ENCODE data around the gene POLR3H.
"Not testable (repeated sequence)": the region's sequence is repeated elsewhere in the genome, so short reads cannot be mapped to it uniquely, and the experiment has no call there.

The POLR3H gene

GRCh38 chr22:41564563-41564962, 20.3 kb upstream of the POLR3H start:
- DNase-seq (ENCODE audit: low spot score), result no peak

GRCh38 chr22:41563051-41563711, 18.9 kb upstream of the POLR3H start:
- no peak for DNase-seq (ENCODE audit: low spot score)

- DNase-seq (ENCODE audit: low spot score), result no peak
Measured at GRCh38 chr22:41562461-41562860, 18.2 kb upstream of the POLR3H start.

GRCh38 chr22:41561788-41562187, 17.5 kb upstream of the POLR3H start:
- DNase-seq (ENCODE audit: low spot score), result no peak

GRCh38 chr22:41561335-41561734, 17.1 kb upstream of the POLR3H start:
- DNase-seq (ENCODE audit: low spot score), result no peak

GRCh38 chr22:41560095-41560471, 15.8 kb upstream of the POLR3H start:
- no peak for DNase-seq (ENCODE audit: low spot score)

GRCh38 chr22:41558241-41558630, 14.0 kb upstream of the POLR3H start:
- not testable (repeated sequence) for DNase-seq (ENCODE audit: low spot score)

GRCh38 chr22:41557401-41558240, 13.4 kb upstream of the POLR3H start:
- DNase-seq (ENCODE audit: low spot score), result no peak

GRCh38 chr22:41556561-41556960, 12.3 kb upstream of the POLR3H start:
- no peak for DNase-seq (ENCODE audit: low spot score)

GRCh38 chr22:41555325-41555982, 11.2 kb upstream of the POLR3H start:
- DNase-seq (ENCODE audit: low spot score), result no peak

- no peak for DNase-seq (ENCODE audit: low spot score)
Measured at GRCh38 chr22:41551877-41552582, 7.8 kb upstream of the POLR3H start.

- no peak for DNase-seq (ENCODE audit: low spot score)
Measured at GRCh38 chr22:41550952-41551491, 6.8 kb upstream of the POLR3H start.

GRCh38 chr22:41548830-41549211, 4.6 kb upstream of the POLR3H start:
- DNase-seq (ENCODE audit: low spot score), result no peak

- no peak for DNase-seq (ENCODE audit: low spot score)
Measured at GRCh38 chr22:41544671-41545476, 604 bp upstream of the POLR3H start.

- no peak for DNase-seq (ENCODE audit: low spot score)
Measured at GRCh38 chr22:41542224-41542623, 2.0 kb downstream of the POLR3H start.

- DNase-seq (ENCODE audit: low spot score), result no peak
Measured at GRCh38 chr22:41541484-41541883, 2.8 kb downstream of the POLR3H start.

- no peak for DNase-seq (ENCODE audit: low spot score)
Measured at GRCh38 chr22:41540365-41540764, 3.9 kb downstream of the POLR3H start.

- DNase-seq (ENCODE audit: low spot score), result no peak
Measured at GRCh38 chr22:41540006-41540315, 4.3 kb downstream of the POLR3H start.

- DNase-seq (ENCODE audit: low spot score), result no peak
Measured at GRCh38 chr22:41539146-41540005, 4.9 kb downstream of the POLR3H start.

- DNase-seq (ENCODE audit: low spot score), result no peak
Measured at GRCh38 chr22:41538583-41538982, 5.7 kb downstream of the POLR3H start.

GRCh38 chr22:41537203-41537602, 7.1 kb downstream of the POLR3H start:
- no peak for DNase-seq (ENCODE audit: low spot score)
